Naive thymus-derived CD4-positive, alpha-beta T cell (primary cell): ENCODE measurements around the gene DENND6A. TPM values are rescaled to one million over a fixed set of nuclear protein-coding genes. Genes with fewer than 3 reads are reported as not detected.
A peak's percentile ranks its signal among the peaks of the same experiment; 100 is the strongest.
"Not testable (repeated sequence)": the region's sequence is repeated elsewhere in the genome, so short reads cannot be mapped to it uniquely, and the experiment has no call there.

Source experiments
- ATAC-seq: fragments of 150-1000 bp; cut with Tn5 transposase; 2 replicates; pipeline ENCODE4 v1.10.0; 2021; ENCODE audit warnings: mild to moderate bottlenecking, moderate library complexity
- CTCF ChIA-PET: fragments of 350-600 bp; sonication (Branson Sonifier 250); formaldehyde crosslinking; loops from one replicate; lab custom pipeline; 2021; ENCODE audit warnings: antibody characterized with exemption; lab: Charles Lee
- POLR2A ChIA-PET: fragments of 350-600 bp; sonication (Branson Sonifier 250); formaldehyde crosslinking; loops from one replicate; lab custom pipeline; 2021; ENCODE audit warnings: antibody characterized with exemption, inconsistent platforms; lab: Charles Lee
- DNase-seq, 9 donors: peaks; one replicate each; pipeline versions ENCODE4 v3.0.0 to v3.0.0-alpha.2; 2020 to 2022; ENCODE audit warnings: mixed read lengths in 1 of 9
- H3K27ac ChIP-seq: one replicate; pipeline ENCODE4 v1.7.0; 2013; ENCODE audit warnings: mild to moderate bottlenecking, low read depth, low read length, moderate library complexity
- H3K27me3 ChIP-seq, 2 donors: one replicate each; pipeline ENCODE4 v1.7.0; 2013; ENCODE audit warnings: low read length in 2 of 2, mild to moderate bottlenecking in 2 of 2, moderate library complexity in 2 of 2; ENCODE audit not compliant: control insufficient read depth in 2 of 2, insufficient read depth in 2 of 2
- H3K36me3 ChIP-seq, 3 experiments: 1 replicate in 2 of 3; 2 replicates in 1 of 3; pipeline ENCODE4 v1.7.0; 2013; ENCODE audit warnings: low read length in 3 of 3, mild to moderate bottlenecking in 3 of 3, moderate library complexity in 1 of 3; ENCODE audit not compliant: insufficient read depth in 3 of 3, control insufficient read depth in 2 of 3
- H3K4me1 ChIP-seq, 2 donors: one replicate each; pipeline ENCODE4 v1.7.0; 2013; ENCODE audit warnings: low read length in 2 of 2, mild to moderate bottlenecking in 2 of 2, moderate library complexity in 1 of 2; ENCODE audit not compliant: control insufficient read depth in 2 of 2, insufficient read depth in 2 of 2
- H3K4me3 ChIP-seq: 2 replicates; pipeline ENCODE4 v1.7.0; 2013; ENCODE audit warnings: mild to moderate bottlenecking, low read length
- H3K9me3 ChIP-seq, 3 experiments: 1 replicate in 2 of 3; 2 replicates in 1 of 3; pipeline ENCODE4 v1.7.0; 2013; ENCODE audit warnings: low read length in 3 of 3; ENCODE audit not compliant: control insufficient read depth in 2 of 3
- H3K27ac Mint-ChIP-seq, 9 donors: one replicate each; pipeline ENCODE4 v1.8.0; 2020 to 2022; ENCODE audit warnings: mixed read lengths in 9 of 9, mild to moderate bottlenecking in 8 of 9, moderate library complexity in 5 of 9, inconsistent platforms in 2 of 9
- H3K27me3 Mint-ChIP-seq, 5 donors: one replicate each; pipeline ENCODE4 v1.8.0; 2021 to 2022; ENCODE audit warnings: mixed read lengths in 5 of 5, mild to moderate bottlenecking in 1 of 5
- H3K36me3 Mint-ChIP-seq, 5 donors: one replicate each; pipeline ENCODE4 v1.8.0; 2020 to 2022; ENCODE audit warnings: mixed read lengths in 5 of 5, mild to moderate bottlenecking in 3 of 5, inconsistent platforms in 1 of 5
- H3K4me1 Mint-ChIP-seq, 7 donors: one replicate each; pipeline ENCODE4 v1.8.0; 2020 to 2022; ENCODE audit warnings: mixed read lengths in 7 of 7, mild to moderate bottlenecking in 3 of 7, inconsistent platforms in 1 of 7
- H3K4me3 Mint-ChIP-seq, 10 donors: one replicate each; pipeline ENCODE4 v1.8.0; 2020 to 2022; ENCODE audit warnings: mild to moderate bottlenecking in 10 of 10, mixed read lengths in 10 of 10, moderate library complexity in 6 of 10, inconsistent platforms in 2 of 10
- H3K9me3 Mint-ChIP-seq, 11 donors: one replicate each; pipeline ENCODE4 v1.8.0; 2020 to 2022; ENCODE audit warnings: mixed read lengths in 11 of 11, mild to moderate bottlenecking in 4 of 11, inconsistent platforms in 1 of 11, moderate library complexity in 1 of 11
- intact Hi-C, 2 donors: fragments of 100-400 bp; cut with micrococcal nuclease; formaldehyde crosslinking; loops; one replicate each; pipeline ENCODE4 v1.15.1; 2023
- polyA plus RNA-seq, 2 donors: library from polyadenylated mRNA; unstranded; fragments of 300-500 nt; fragmentation: Illumina TruSeq; gene quantifications; one replicate each; pipeline ENCODE4 v1.2.3, GENCODE V29; 2021
- total RNA-seq, 6 experiments: library from RNA in 5 of 6; stranded (reverse) in 5 of 6; gene quantifications; 1 replicate in 5 of 6; 2 replicates in 1 of 6; pipeline ENCODE4 v1.2.3 and lab custom pipeline; 2021 to 2026

DENND6A gene
- total and polyA plus RNA-seq, 7 experiments from 2014 or later: 24.8 to 76.6 (median 40.8) TPM

- Histone ChIP-seq H3K4me1 (no peaks in the 10 kb centered on the region), H3K27me3 (no peaks in the 10 kb centered on the region), H3K36me3 (peaks cover 4 to 51% (median 9%) of the 10 kb centered on the region in 3 experiments), H3K4me3 (no peak overlapping the region), H3K9me3 (no peaks in the 10 kb centered on the region), H3K27ac (no peak overlapping the region)
- peaks cover 0 to 20% (median 6%) of the 10 kb centered on the region in 11 donors for H3K9me3 Mint-ChIP-seq
- ATAC-seq (no peak), DNase-seq (peak in 5 of 9 donors; percentile 8 to 20 (median 12))
- H3K36me3 Mint-ChIP-seq: peaks cover 15 to 66% (median 51%) of the 10 kb centered on the region in 5 donors
- H3K27ac Mint-ChIP-seq: peak overlapping the region in 8 of 9 donors; percentile 43 to 81 (median 66)
- H3K27me3 Mint-ChIP-seq: no peaks in the 10 kb centered on the region
- peaks cover 6 to 27% (median 22%) of the 10 kb centered on the region in 7 donors for H3K4me1 Mint-ChIP-seq
- CTCF ChIA-PET: interaction anchor here (0.6 to 1.4 kb wide), 2 partner anchors 116 to 179 kb away, joined by 4 to 6 read pairs; no protein-coding TSS in a partner anchor
- POLR2A ChIA-PET: no interaction called here
- H3K4me3 Mint-ChIP-seq: no peak overlapping the region
- intact Hi-C loops: loop anchor here in 1 of 2 donors (1.0 kb wide), 1 partner anchor 180 kb away; no protein-coding TSS in a partner anchor
These were observed 46.2 kb downstream of the DENND6A start for GRCh38 chr3:57646723-57647122.

- Histone ChIP-seq H3K27ac (no peak overlapping the region), H3K4me3 (no peak overlapping the region), H3K9me3 (no peaks in the 10 kb centered on the region), H3K27me3 (no peaks in the 10 kb centered on the region), H3K36me3 (peaks cover 4 to 55% (median 9%) of the 10 kb centered on the region in 3 experiments), H3K4me1 (no peaks in the 10 kb centered on the region)
- intact Hi-C loops: loop anchor here in 1 of 2 donors (2.0 kb wide), 1 partner anchor 14 kb away; no protein-coding TSS in a partner anchor
- H3K9me3 Mint-ChIP-seq: peaks cover 0 to 15% (median 6%) of the 10 kb centered on the region in 11 donors
- DNase-seq: no peak
- POLR2A ChIA-PET: interaction anchor here (0.7 kb wide), 1 partner anchor 45 kb away, joined by 3 read pairs; no protein-coding TSS in a partner anchor
- peak overlapping the region in 1 of 9 donors; percentile 28 for H3K27ac Mint-ChIP-seq
- CTCF ChIA-PET: interaction anchor here (1.3 kb wide), 1 partner anchor 47 kb away, joined by 3 read pairs; the partner anchor contains the start of gene ARF4
- peaks cover 6 to 29% (median 22%) of the 10 kb centered on the region in 7 donors for H3K4me1 Mint-ChIP-seq
- H3K4me3 Mint-ChIP-seq: no peak overlapping the region
- no peaks in the 10 kb centered on the region for H3K27me3 Mint-ChIP-seq
- H3K36me3 Mint-ChIP-seq: peaks cover 21 to 56% (median 45%) of the 10 kb centered on the region in 5 donors
- ATAC-seq: no peak
These were observed 48.1 kb downstream of the DENND6A start for GRCh38 chr3:57644740-57645139.

GRCh38 chr3:57637391-57637790 lies 55.5 kb downstream of the DENND6A start:
- Mint-ChIP-seq H3K4me3 (no peak overlapping the region), H3K27me3 (no peaks in the 10 kb centered on the region), H3K27ac (no peak overlapping the region), H3K36me3 (peaks cover 13 to 49% (median 36%) of the 10 kb centered on the region in 5 donors), H3K4me1 (peaks cover 0 to 9% (median 0%) of the 10 kb centered on the region in 7 donors), H3K9me3 (peaks cover 0 to 2% (median 0%) of the 10 kb centered on the region in 11 donors)
- no peaks in the 10 kb centered on the region for H3K4me1 ChIP-seq
- no peaks in the 10 kb centered on the region for H3K9me3 ChIP-seq
- H3K36me3 ChIP-seq: peaks cover 0 to 47% (median 8%) of the 10 kb centered on the region in 3 experiments
- H3K4me3 ChIP-seq: no peak overlapping the region
- intact Hi-C loops: loop anchor here (5.0 to 10.0 kb wide), 2 partner anchors 40 to 243 kb away; partner anchors contain the start of gene ARF4 (in 2 of the 2)
- DNase-seq: no peak
- H3K27ac ChIP-seq: no peak overlapping the region
- no peaks in the 10 kb centered on the region for H3K27me3 ChIP-seq
- no peak for ATAC-seq
- POLR2A ChIA-PET: no interaction called here
- CTCF ChIA-PET: interaction anchor here (1.2 kb wide), 1 partner anchor 240 kb away, joined by 6 read pairs; no protein-coding TSS in a partner anchor

GRCh38 chr3:57634259-57634658 lies 58.6 kb downstream of the DENND6A start:
- H3K4me3 ChIP-seq, H3K4me3 Mint-ChIP-seq, H3K27ac ChIP-seq, DNase-seq, ATAC-seq, H3K4me1 ChIP-seq, POLR2A ChIA-PET, H3K9me3 Mint-ChIP-seq, H3K27me3 Mint-ChIP-seq, CTCF ChIA-PET, H3K27me3 ChIP-seq, H3K4me1 Mint-ChIP-seq, H3K9me3 ChIP-seq: not testable (repeated sequence)
- Mint-ChIP-seq H3K27ac (peak overlapping the region in 1 of 9 donors; percentile 36), H3K36me3 (peaks cover 3 to 36% (median 25%) of the 10 kb centered on the region in 5 donors)
- peaks cover 5 to 49% (median 18%) of the 10 kb centered on the region in 3 experiments for H3K36me3 ChIP-seq
- intact Hi-C loops: loop anchor here (5.0 to 10.0 kb wide), 2 partner anchors 239 to 532 kb away; no protein-coding TSS in a partner anchor

- DNase-seq: no peak
- Mint-ChIP-seq H3K9me3 (no peaks in the 10 kb centered on the region), H3K36me3 (peaks cover 0 to 42% (median 26%) of the 10 kb centered on the region in 5 donors), H3K27ac (peak overlapping the region in 1 of 9 donors; percentile 49), H3K4me1 (no peaks in the 10 kb centered on the region), H3K4me3 (no peak overlapping the region), H3K27me3 (no peaks in the 10 kb centered on the region)
- no peaks in the 10 kb centered on the region for H3K27me3 ChIP-seq
- ChIA-PET POLR2A (interaction anchor here (1.0 kb wide), 1 partner anchor 30 kb away, joined by 3 read pairs; no protein-coding TSS in a partner anchor), CTCF (no interaction called here)
- no peak for ATAC-seq
- peaks cover 11 to 66% (median 39%) of the 10 kb centered on the region in 3 experiments for H3K36me3 ChIP-seq
- no peaks in the 10 kb centered on the region for H3K4me1 ChIP-seq
- no peak overlapping the region for H3K4me3 ChIP-seq
- intact Hi-C loops: no loop called here
- H3K9me3 ChIP-seq: no peaks in the 10 kb centered on the region
- no peak overlapping the region for H3K27ac ChIP-seq
These were observed 64.9 kb downstream of the DENND6A start for GRCh38 chr3:57627976-57628375.

GRCh38 chr3:57624801-57625200 lies 68.1 kb downstream of the DENND6A start:
- DNase-seq (no peak), ATAC-seq (no peak)
- H3K4me1 ChIP-seq: no peaks in the 10 kb centered on the region
- ChIA-PET POLR2A (no interaction called here), CTCF (no interaction called here)
- H3K9me3 ChIP-seq: no peaks in the 10 kb centered on the region
- H3K27ac ChIP-seq: no peak overlapping the region
- Mint-ChIP-seq H3K27me3 (no peaks in the 10 kb centered on the region), H3K4me1 (no peaks in the 10 kb centered on the region), H3K27ac (peak overlapping the region in 1 of 9 donors; percentile 10), H3K4me3 (no peak overlapping the region), H3K36me3 (peaks cover 0 to 46% (median 28%) of the 10 kb centered on the region in 5 donors), H3K9me3 (no peaks in the 10 kb centered on the region)
- intact Hi-C loops: no loop called here
- H3K4me3 ChIP-seq: no peak overlapping the region
- H3K36me3 ChIP-seq: peaks cover 9 to 44% (median 28%) of the 10 kb centered on the region in 3 experiments
- no peaks in the 10 kb centered on the region for H3K27me3 ChIP-seq
